GM18867 (cell line): ENCODE data around the gene BRD2.

Source experiments
- ATAC-seq: cut with Tn5 transposase; IDR thresholded peaks from one replicate; pipeline ENCODE4 v1.9.1; 2021; ENCODE audit warnings: mild to moderate bottlenecking, moderate library complexity; ENCODE audit not compliant: unreplicated experiment

Gene BRD2

DNA sequence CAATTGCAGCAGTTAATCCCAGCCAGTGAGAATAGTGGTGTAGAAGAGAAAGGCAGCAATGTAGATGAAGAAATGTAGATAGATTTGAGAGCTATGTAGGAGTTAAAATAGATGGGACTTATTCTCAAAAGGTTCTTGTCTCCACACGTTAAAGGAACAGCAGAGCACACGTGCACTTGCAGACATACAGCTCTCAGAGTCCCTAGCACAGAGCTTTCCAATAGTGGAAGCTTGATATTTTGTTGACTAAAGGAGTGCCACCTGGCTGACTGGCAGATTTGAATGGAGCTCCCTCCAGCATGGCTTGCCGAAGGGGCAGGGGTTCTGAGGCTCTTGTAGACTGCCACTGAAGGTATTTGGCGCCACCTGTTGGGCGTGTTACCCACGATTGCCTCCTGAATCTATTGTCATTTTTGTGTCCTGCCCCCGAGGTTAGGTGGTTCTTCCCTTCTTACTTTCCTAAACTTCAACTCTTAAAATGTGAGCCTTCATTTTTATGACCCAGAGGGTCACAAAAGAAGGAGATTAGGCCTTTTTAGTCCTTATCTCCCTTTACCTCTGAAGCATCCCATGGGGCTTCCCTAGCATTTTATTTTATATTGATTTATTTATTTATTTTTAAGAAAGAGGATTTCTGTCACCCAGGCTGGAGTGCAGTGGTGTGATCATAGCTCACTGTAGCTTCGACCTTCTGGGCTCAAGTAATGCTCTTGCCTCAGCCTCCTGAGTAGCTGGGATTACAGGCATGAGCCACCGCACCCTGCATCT lies 16.4 kb downstream of the BRD2 start:
- peak; percentile 56 for ATAC-seq

DNA sequence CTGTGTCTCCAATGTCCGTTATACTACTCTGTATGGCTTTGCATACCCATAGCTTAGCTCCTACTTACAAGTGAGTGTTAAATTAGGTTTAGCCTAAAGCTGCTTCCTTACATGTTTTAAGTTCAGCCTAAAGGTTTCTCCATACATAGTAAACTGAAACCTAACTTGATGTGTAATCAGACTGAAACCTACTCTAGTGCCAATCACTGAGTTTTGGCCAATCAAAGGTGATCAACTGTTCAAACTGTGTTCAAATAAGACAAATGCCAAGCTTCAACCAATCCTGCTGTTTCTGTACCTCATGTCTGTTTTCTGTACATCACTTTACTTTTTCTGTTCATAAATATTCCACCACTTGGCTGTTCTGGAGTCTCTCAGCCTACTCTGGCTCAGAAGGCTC lies 21.0 kb downstream of the BRD2 start:
- no peak for ATAC-seq

DNA sequence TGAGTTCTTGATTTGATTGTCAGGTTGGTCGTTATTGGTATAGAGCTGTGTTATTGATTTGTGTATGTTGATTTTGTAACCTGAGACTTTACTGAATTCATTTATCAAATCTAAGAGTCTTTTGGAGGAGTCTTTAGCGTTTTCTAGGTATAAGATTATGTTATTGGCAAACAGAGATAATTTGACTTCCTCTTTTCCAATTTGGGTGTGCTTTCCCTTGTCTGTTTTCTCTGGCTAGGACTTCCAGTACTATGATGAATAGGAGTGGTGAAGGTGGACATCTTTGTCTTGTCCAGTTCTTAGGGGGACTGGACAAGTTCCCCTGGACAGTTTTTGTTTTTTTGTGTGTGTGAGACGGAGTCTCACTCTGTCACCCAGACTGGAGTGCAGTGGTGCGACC lies 23.6 kb downstream of the BRD2 start:
- no peak for ATAC-seq

DNA sequence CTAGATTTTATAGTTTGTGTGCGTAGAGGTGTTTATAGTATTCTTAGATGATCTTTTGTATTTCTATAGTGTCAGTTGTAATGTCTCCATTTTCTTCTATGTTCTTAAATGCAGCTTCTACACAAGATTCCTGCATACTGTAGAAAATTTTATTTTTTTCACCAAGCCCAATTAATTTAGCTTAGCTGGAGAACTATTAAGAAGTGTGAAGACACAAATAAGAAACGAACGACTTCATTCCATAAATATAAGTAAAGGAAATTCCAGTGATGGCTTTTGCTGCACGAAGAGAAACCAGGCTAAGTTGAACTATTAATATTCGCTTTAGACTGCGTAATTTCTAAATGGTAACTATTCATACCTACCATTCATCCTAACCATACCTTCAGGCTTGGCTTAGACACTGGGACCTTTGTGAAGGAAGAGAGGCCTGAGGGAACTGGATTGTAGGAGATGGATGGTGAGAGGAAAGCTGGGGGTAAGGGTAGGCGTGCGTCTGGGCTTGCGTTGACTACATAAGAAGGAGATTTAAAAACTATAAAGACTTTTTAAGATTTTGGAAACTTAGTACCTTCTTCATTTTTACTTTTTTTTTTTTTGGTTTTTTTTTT lies 25.1 kb downstream of the BRD2 start:
- no peak for ATAC-seq

DNA sequence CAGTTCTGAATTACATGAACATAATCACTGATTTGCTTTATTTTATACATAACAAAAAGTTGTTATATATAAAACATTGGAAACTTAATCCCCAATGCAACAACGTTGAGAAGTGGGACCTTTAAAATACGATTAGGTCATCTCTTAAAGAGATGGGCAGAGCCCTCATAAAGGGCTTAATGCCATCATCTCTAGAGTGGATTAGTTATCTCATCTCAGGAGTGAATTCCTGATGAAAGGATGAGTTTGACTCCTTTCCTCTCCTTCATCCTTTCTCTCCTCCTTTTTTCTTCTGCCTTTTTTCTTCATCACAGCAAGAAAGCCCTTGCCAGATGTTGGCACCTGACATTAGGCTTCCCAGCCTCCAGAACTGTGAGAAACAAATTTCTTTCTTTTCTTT lies 27.1 kb downstream of the BRD2 start:
- ATAC-seq, result no peak

DNA sequence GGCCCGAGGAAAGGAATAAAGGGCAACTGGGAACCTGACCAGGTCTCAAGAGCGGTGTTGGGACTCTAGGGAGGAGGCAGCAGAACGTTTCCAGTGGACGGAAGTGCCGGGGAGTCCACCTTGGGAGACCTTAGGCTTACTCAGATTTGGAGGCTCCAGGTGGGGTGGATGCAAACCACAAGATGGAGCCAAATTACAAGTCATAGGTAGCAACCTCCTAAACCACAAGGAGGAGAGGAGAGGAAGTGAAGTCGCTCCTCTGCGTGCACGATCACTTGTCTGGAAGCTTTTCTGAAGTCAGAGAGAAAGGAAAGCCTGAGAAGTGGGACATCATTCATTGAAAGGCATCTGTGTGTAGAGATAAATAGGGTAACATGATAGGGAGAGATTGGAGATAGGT lies 31.7 kb downstream of the BRD2 start:
- no peak for ATAC-seq

DNA sequence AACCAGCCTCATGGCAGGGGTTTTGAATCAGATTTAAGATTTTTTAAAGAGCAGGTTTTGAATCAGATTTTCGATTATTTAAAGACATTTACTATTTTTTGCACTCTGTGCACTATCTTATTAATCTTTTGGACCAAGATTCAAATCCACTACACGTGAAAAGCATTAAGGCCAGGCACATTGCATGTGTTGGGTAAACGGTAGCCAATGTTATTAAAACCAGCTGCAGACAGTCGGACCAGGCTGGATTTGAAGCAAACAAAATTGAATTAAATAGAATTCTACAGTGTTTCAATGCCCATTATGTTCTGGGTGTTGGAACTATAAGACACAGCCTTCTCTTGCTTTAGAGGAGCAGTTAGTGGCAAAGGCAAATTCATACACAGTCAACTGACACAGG lies 33.3 kb downstream of the BRD2 start:
- no peak for ATAC-seq

DNA sequence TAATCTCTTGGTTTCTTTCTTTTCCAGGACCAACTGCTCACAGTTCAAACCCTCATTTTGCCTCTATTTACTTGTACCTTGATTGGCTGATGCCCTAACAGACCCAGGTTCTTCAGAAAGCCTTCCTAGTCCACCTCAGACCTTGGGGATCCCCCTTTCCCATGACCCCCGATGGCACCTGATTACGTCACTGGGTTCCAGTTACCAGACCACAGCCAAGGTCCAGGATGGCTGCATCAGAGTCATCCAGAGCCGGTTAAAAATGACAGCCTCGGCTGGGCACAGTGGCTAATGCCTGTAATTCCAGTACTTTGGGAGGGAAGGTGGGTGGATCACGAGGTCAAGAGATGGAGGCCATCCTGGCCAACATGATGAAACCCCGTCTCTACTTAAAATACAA lies 36.5 kb downstream of the BRD2 start:
- no peak for ATAC-seq

DNA sequence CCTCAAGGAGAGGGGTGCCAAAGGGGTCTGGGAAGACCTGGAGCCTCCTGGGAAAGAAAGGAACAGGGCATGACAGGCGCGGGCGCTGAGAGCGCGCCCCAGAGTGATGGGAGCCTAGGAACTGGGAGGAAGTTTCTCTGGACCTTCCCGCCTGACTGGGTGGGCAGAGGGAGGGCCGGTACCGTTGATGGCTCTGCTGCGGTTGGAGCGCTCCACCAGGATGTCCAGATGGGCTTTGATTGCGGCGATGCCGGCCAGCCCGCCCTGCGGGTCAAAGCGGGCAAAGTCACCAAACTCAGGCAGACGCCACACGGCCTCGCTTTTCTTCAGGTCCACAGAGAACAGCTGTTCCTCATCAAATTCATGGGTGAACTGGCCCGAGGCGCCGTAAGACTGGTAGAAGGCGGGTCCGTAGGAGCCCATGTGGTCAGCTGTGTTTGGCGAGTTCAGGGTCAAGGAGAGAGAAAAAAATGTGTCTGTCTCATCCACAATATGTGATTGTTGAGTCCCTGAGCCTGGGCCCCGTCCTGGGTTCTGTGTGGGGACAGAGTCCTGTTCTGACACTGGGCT lies 39.5 kb downstream of the BRD2 start:
- no peak for ATAC-seq

DNA sequence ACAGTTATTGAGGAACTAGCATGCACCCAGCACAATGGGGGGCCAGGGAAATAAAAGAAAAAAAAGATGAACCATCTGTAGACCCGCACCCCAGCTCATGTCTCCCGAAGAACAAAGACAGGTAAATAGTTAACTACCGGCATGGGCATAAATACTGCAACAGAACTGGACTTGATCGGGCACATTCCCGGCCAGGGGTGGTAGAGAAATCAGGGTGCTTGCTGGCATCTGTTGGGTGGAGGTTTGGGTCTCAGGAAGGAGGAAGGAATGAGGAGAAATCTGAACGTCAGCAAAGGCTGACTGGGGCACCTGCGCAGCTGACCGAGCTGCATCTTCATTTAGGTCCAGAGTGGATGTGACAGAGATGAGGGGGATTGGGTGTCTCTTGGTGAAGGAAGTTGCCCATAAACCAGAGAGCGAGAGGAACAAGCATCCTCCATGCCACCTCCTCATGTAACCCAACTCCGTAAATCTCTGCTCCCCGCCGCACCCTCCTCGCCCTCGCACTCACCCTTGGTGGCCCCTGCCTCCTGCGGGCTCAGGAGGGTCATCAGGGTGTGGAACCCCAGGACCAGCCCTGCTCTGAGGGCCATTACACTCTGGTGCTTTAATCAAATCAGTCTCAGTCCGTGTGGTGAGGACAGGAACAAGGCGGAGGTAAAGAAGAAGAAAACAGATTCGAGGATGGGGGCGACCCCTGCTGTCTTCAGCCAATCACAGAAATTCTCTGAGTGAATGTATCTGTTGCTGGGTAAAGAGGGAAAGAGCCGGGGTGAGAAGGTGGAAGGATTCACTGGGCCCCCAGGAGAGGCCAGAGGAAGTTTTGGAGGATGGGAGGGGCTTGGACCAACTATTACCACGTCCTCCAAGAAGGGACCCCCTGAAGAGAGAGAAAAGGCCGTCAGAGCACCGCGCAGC lies 40.8 kb downstream of the BRD2 start, which contains the start of gene HLA-DOA:
TSS of gene HLA-DOA (minus strand) at position 648 of the 918 bp plus-strand sequence.
- peak; percentile 84 for ATAC-seq

DNA sequence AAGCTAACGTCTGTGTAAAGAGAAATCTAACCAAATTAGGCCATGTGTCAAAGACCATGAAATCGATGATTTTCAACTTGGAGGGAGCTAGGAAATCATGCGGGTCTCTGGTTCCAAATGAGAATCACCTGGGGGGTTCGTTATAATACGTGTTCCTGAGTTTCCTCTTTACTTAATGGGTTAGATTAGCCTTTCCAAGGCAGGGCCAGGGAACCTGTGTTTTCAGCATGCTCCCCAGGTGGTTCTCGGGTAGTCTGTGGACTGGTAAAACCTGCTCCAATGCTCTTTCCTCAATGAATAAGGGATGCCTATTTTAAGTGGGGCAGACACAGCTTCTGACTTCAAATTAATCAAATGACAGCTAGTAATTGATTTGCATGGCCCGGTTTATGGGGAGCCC lies 42.0 kb downstream of the BRD2 start:
- no peak for ATAC-seq

DNA sequence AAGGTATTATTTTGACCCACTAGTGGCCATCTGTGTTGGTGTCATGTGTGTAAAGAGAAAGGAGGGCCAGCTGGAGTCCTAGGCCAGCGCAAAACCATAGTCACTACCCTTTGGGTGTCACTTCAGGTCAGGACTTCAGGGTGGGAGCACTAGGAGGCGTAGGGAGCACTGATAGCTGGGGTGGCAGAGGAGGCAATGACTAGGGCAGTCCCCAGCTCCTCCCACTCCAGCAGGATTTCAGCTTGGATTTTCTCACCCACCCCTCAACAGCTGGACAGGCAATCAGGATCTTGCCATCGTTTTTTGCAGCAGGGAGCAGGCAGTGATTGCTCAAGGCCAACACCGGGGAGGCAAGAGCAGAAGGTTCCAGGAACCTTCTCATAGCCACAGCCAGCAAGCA lies 45.2 kb downstream of the BRD2 start:
- no peak for ATAC-seq

DNA sequence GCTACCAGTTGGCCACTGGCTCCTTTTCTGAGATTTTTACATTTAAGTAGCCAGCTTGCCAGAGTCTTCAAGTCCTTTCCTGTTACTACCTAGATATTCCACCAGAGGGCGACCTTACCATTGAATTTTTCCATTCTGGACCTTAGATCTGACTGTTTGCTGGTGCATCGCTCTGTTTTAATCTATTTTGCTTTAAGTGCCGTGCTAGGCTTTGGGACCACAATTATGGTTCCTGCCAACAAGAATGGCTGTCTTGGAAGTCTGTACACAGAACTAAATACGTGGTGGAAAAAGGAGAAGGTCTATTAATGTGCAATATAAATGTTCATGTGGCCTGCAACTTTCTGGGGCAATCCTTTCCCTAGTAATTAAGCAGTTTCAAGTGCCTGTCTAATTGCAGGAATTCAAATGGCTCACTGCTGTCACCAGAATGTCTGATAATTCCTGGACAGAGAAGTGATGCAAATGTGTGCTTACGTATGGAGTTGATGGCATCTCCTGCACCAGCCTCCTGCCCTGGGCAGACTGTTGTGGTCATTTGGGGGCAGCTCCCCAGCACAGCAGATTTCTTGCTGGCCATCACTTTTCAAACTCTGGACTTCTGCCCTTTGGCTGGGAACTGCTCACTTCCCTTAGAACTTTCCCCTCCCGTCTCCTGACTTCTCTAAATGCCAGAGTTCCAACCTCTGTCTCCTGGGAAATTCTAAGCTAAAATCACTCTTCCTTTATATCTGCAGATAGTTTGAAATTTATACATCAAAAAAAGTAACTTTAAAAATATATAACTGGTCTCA lies 46.6 kb downstream of the BRD2 start:
- ATAC-seq, result no peak

DNA sequence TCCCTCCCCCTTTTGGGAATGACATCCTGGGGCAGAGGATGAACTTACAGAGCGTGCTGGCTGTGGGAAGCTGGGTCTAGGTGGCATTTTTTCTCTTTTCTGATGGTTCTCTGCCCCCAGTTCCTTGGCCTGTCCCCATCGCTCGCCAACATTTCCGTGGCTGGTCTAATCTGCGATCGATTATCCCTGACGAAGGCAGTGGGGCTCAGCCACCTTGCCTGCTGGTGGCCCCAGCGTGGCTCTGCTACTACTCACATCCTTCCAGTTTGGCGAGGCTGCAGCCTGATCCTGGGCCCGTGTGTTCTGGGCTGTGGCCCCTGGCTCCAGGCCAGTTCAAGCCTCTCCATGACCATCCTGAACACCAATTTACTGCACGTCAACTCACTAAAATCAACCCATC lies 47.4 kb downstream of the BRD2 start:
- no peak for ATAC-seq

DNA sequence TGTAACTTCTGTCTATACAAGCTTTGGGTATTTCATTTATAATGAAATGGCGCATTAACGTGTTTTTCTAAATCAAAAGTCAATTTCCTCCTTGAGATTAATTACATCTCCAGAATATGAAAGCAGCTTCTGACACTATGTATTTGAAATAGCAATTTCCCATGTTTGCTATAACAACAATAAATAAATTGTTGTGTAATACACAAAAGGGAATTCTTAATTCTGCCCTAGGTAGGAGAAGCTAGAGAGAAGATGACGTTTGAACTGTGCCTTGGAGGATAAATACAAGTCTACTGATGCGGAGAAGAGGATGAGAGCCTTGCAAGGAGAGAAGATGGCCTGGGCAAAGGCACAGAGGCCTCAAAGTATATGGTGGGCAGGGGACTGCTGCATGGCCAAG lies 48.6 kb downstream of the BRD2 start:
- no peak for ATAC-seq

DNA sequence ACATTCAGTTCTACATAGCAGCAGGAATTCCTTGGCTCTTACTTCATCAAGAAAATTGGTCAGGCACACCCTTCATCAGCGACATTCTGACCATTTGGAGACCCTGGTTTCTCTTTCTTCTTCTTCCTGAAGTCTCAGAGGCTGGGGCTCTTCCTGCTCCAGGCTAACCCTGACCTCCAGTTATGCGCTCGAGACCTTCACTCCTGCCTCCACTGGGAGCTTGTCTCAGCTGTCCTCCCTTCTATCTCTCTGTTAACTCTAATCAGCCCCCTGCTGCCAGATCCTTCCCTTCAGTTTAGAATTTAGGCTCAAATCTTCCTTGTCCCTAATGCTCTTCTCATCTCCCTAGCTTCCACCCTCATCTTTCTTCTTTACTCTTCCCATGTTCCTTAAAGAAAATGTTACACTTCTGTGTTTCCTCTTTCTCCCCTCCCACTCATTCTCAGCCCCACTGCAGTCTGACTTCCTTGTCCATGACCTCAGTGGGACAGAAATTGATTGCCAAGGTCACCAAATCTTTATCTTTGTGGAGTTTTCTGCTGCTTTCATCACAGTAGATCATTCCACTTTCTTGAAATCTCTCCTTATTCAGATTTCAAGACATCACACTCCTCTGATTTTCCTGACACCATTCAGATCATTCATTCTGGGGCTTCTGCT lies 49.4 kb downstream of the BRD2 start:
- no peak for ATAC-seq

DNA sequence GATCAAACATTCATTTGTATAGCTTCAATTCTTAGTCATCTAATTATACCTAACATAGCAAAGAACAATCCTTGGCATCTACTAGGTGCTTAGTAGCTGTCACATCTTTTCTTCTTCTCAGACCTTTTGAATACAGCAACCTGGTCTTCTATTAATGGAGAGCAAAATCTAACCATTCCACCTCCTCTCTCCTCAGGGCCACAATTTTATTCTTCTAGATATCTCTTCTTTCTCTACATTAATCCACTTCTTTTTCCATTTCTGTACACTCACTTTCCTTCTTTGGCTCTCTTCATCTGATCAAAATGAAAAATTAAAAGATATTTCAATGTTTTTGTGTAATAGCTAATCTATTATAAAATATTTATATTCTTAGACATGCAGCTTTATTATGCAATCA lies 50.0 kb downstream of the BRD2 start:
- ATAC-seq, result no peak

DNA sequence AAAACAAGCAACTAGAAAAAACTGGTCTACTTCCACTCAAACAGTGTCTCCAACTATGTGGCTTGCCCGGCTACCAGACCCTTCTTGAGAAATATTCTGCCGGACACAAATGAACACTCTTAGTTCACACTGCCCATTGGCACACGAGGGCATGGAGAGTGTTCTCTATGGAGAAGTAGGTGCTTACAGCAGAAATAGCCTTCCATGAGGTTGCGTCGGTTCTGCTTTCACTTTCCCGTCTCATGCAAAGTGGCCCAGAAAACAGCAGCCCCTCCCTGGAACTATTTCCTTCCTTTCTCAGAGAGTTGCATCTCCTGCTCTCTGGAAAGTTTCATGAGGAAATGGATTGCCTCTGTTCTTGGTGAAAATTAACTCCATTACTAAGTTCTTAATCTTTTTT lies 50.5 kb downstream of the BRD2 start:
- ATAC-seq, result no peak

DNA sequence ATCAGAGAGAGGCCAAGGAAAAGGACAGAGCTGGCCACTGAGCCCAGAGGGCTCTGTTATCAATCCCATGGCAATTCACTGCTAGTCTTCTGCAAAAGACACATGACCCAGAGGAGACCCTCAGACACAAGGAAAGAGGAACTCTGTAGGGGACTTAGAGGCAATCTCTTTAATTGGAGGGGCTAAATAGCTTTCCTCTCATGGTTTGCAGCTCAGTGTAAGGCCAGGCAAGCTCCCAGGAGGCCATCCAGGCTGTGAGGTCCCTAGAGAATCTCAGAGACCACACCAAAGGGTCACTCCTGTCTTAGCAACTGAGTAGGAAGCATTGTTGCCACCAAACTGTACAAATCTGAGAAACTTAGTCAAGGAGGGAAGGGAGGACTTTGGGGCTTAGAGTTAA lies 51.0 kb downstream of the BRD2 start:
- no peak for ATAC-seq

DNA sequence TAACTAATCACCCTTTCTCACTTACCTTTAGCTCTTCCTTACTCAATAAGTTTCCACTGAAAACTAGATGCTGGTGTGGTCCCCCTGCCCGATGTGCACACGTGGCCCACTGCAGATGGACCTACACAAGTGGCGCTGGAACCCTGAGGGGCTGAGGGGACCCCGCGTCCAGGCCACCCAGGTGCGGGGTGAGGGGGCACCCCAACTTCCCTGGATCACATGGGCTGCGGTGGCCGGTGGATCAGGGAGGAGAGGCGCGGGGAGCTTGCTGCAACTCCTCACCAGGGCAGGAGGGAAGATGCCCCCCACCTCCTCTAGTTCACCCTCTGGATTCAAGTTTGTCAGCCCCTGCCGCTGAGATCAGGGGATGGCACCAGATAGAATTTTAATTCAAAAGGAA lies 53.5 kb downstream of the BRD2 start:
- ATAC-seq, result no peak
